ENCODE data around the gene GPR160. TPM values are rescaled to one million over a fixed set of nuclear protein-coding genes. Genes with fewer than 3 reads are reported as not detected.
"Not testable (repeated sequence)": the region's sequence is repeated elsewhere in the genome, so short reads cannot be mapped to it uniquely, and the experiment has no call there.

Gene GPR160
- total RNA-seq, 1 experiment from 2014 or later: 15.4 TPM

- Histone ChIP-seq H3K27me3 (ENCODE audit: control insufficient read depth, insufficient read depth, low read length) (no peaks in the 10 kb centered on the region), H3K4me3 (ENCODE audit: insufficient read depth, low read depth, low read length) (no peak overlapping the region), H3K36me3 (replicated peaks; ENCODE audit: control insufficient read depth, insufficient read depth, low read length) (peaks cover 5% of the 10 kb centered on the region)
- DNase-seq: no peak
Observed at GRCh38 chr3:170096342-170096741, 58.5 kb downstream of the GPR160 start.

- no peak overlapping the region for H3K4me3 ChIP-seq (ENCODE audit: insufficient read depth, low read depth, low read length)
- peaks cover 10% of the 10 kb centered on the region for H3K36me3 ChIP-seq (replicated peaks; ENCODE audit: control insufficient read depth, insufficient read depth, low read length)
- DNase-seq: no peak
- no peaks in the 10 kb centered on the region for H3K27me3 ChIP-seq (ENCODE audit: control insufficient read depth, insufficient read depth, low read length)
Observed at GRCh38 chr3:170098753-170099152, 61.0 kb downstream of the GPR160 start.

- Histone ChIP-seq H3K36me3 (replicated peaks; ENCODE audit: control insufficient read depth, insufficient read depth, low read length) (peaks cover 8% of the 10 kb centered on the region), H3K27me3 (ENCODE audit: control insufficient read depth, insufficient read depth, low read length) (no peaks in the 10 kb centered on the region), H3K4me3 (ENCODE audit: insufficient read depth, low read depth, low read length) (no peak overlapping the region)
- DNase-seq: no peak
Observed at GRCh38 chr3:170100944-170101343, 63.1 kb downstream of the GPR160 start.

DNA sequence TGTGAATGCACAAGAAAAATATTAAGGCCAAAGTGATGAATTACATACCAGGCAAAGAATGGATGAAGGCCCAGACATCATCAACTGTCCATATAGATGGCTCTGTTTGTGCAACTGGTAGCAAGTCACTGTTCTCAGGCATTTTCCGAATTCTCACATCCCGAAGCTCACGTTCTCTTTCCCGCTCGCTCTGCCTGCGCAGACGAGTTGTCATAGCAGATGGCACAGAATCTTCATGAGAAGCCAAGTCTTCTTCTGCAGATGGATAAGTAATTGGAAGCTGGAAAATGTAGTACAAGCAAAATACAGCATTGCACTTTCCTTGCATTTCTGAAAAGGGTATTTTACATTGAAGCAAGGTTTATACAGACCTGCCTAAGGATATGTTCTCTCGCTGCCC, 64.6 kb downstream of the GPR160 start:
- no peak for DNase-seq
- no peaks in the 10 kb centered on the region for H3K27me3 ChIP-seq (ENCODE audit: control insufficient read depth, insufficient read depth, low read length)
- H3K36me3 ChIP-seq (replicated peaks; ENCODE audit: control insufficient read depth, insufficient read depth, low read length): peaks cover 5% of the 10 kb centered on the region
- no peak overlapping the region for H3K4me3 ChIP-seq (ENCODE audit: insufficient read depth, low read depth, low read length)

DNA sequence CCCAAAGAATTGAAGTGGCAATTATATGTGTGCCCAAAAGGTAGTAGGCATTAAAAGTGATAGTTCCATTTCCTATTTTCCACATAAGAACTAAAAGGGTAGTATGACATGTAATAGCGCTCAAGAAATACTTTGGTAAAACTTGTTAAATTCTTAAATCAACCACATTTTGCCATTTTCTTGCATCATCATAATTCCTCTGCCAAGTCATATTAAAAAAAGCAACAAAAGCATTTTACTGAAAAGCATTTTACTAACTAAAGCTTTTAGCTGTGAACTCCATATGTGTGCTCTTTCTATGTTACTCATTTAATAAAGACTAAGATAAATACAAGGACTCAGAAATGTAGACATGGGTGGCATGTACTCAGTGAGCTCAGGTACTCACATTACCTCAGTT, 70.1 kb downstream of the GPR160 start:
- DNase-seq: no peak
- Histone ChIP-seq H3K27me3 (ENCODE audit: control insufficient read depth, insufficient read depth, low read length) (no peaks in the 10 kb centered on the region), H3K4me3 (ENCODE audit: insufficient read depth, low read depth, low read length) (no peak overlapping the region), H3K36me3 (replicated peaks; ENCODE audit: control insufficient read depth, insufficient read depth, low read length) (no peaks in the 10 kb centered on the region; the same call in none of the 2 replicates)

DNA sequence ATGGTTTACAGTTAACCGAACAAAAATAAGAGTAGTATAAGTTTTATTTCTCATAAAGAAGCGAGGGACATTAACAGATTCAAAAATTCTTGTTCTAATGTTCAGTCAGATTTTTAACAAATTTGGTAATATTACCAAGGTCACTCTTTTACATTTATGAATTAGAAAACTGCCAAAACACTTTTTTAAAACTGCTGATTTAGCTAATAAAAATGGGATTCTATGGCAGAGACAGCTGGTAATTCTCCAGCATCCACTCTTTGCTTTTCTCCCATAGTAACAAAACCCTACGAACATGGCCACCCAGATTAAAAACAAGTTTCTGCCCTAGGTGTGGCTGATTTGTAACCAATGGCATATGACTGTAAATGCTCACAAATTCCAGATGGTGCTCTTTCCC, 71.2 kb downstream of the GPR160 start:
- H3K36me3 ChIP-seq (replicated peaks; ENCODE audit: control insufficient read depth, insufficient read depth, low read length): no peaks in the 10 kb centered on the region; the same call in none of the 2 replicates

DNA sequence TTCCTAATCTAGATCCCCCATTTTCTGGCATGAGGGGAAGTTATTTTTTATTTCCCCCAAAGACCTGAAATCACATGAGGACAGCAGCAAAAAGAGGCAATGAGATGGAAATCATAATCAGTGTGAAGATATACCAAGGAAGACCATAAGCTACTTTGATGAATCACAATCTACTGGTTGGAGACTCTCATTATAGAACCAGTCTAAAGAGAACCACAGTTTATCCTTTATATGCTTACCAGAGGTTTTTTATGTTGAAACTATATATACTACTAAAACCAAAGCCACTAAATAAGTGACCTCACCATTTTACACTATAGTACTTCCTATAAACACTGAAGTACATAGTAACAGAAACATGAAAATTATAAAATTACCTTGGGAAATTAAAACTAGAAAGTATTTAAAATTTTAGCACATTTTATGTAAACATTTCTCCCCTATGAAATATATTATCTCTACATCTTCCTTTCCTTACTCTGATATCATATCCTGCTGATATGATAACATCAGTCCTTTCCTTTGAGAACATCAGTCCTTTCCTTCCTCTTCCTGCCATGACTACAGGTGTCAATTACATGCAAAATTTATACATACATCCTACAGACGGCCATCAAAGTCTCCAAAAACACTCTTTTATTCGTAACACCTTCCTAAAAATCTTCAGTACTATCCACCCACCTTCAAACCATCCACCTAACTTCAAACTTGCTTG, 71.9 kb downstream of the GPR160 start:
- Histone ChIP-seq H3K4me3 (ENCODE audit: insufficient read depth, low read depth, low read length) (no peak overlapping the region), H3K27me3 (ENCODE audit: control insufficient read depth, insufficient read depth, low read length) (no peaks in the 10 kb centered on the region), H3K36me3 (replicated peaks; ENCODE audit: control insufficient read depth, insufficient read depth, low read length) (no peaks in the 10 kb centered on the region; the same call in 1 of the 2 replicates)
- DNase-seq: no peak

More for the DNA sequence above, 71.2 kb downstream of the GPR160 start:
- no peak for DNase-seq
- Histone ChIP-seq H3K27me3 (ENCODE audit: control insufficient read depth, insufficient read depth, low read length) (no peaks in the 10 kb centered on the region), H3K4me3 (ENCODE audit: insufficient read depth, low read depth, low read length) (no peak overlapping the region)

DNA sequence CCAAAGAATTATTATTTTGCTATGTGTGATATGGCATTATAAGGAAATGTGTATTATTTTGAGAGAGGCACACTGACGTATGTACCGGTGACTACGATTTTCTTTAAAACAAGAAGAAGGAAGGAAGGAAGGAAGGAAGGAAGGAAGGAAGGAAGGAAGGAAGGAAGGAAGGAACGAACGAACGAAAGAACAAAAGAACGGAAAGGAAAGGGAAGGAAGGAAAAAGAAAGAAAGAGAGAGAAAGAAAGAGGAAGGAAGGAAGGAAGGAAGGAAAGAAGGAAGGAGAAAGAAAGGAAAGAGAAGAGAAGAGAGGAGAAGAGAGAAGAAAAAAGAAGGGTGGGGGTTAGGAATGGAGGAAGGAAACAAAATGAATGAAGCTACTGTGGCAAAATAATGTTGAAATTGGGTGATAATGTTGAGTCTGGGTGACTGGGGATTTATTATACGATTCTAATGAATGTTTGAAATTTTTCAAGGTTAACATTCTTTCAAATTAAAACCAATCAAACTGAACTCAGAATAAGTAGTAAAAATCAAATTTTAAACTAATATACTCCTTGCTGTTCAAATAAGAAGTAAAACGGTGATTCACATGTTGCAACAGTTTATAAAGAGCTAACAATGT, 73.5 kb downstream of the GPR160 start:
- Histone ChIP-seq H3K27me3 (ENCODE audit: control insufficient read depth, insufficient read depth, low read length) (no peaks in the 10 kb centered on the region), H3K36me3 (replicated peaks; ENCODE audit: control insufficient read depth, insufficient read depth, low read length) (no peaks in the 10 kb centered on the region; the same call in 1 of the 2 replicates), H3K4me3 (ENCODE audit: insufficient read depth, low read depth, low read length) (no peak overlapping the region)
- no peak for DNase-seq

DNA sequence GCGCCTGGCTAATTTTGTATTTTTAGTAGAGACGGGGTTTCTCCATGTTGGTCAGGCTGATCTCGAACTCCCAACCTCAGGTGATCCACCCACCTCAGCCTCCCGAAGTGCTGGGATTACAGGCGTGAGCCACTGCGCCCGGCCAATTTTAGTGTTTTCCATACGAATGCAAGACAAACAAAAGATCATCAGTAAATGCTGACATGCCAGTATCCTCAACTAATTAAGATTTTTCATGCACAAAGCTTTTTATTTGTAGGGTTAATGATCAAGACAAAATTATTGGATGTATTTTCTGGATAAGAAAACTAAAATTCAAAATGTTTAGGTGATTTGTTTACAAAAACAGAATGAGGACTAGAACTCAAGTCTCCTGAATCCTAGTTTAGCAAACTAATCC, 76.4 kb downstream of the GPR160 start:
- H3K27me3 ChIP-seq (ENCODE audit: control insufficient read depth, insufficient read depth, low read length); H3K36me3 ChIP-seq (replicated peaks; ENCODE audit: control insufficient read depth, insufficient read depth, low read length); DNase-seq; H3K4me3 ChIP-seq (ENCODE audit: insufficient read depth, low read depth, low read length): not testable (repeated sequence)

- Histone ChIP-seq H3K4me3 (ENCODE audit: insufficient read depth, low read depth, low read length) (no peak overlapping the region), H3K27me3 (ENCODE audit: control insufficient read depth, insufficient read depth, low read length) (no peaks in the 10 kb centered on the region), H3K36me3 (replicated peaks; ENCODE audit: control insufficient read depth, insufficient read depth, low read length) (peaks cover 2% of the 10 kb centered on the region)
- DNase-seq: peak; percentile 6
Observed at GRCh38 chr3:170117134-170117533, 79.3 kb downstream of the GPR160 start.

GRCh38 chr3:170128259-170128976, 90.6 kb downstream of the GPR160 start:
- Histone ChIP-seq H3K36me3 (replicated peaks; ENCODE audit: control insufficient read depth, insufficient read depth, low read length) (peaks cover 9% of the 10 kb centered on the region), H3K4me3 (ENCODE audit: insufficient read depth, low read depth, low read length) (no peak overlapping the region), H3K27me3 (ENCODE audit: control insufficient read depth, insufficient read depth, low read length) (no peaks in the 10 kb centered on the region)
- no peak for DNase-seq

DNA sequence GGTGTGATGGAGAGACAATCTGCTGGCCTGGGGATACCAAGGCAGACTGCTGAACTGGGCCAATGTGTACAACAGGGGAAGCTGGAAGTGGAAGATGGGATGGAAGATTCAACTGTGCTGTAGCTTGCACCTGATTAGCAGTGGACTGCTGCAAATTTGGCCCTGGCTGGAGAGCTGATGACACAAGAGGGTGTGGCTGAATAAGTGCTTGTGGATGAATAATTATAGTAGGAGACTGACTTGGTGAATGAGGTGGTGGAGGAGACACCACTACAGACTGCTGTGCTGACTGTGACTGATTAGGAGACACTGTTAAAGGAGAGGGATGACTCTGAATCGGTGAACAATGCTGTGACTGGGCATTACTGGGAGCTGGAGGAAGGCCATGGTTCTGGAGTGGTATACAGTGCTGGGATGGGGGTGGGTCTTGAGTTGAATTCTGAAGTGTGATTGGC, 91.2 kb downstream of the GPR160 start:
- Histone ChIP-seq H3K27me3 (ENCODE audit: control insufficient read depth, insufficient read depth, low read length) (no peaks in the 10 kb centered on the region), H3K36me3 (replicated peaks; ENCODE audit: control insufficient read depth, insufficient read depth, low read length) (peaks cover 9% of the 10 kb centered on the region), H3K4me3 (ENCODE audit: insufficient read depth, low read depth, low read length) (no peak overlapping the region)
- no peak for DNase-seq

DNA sequence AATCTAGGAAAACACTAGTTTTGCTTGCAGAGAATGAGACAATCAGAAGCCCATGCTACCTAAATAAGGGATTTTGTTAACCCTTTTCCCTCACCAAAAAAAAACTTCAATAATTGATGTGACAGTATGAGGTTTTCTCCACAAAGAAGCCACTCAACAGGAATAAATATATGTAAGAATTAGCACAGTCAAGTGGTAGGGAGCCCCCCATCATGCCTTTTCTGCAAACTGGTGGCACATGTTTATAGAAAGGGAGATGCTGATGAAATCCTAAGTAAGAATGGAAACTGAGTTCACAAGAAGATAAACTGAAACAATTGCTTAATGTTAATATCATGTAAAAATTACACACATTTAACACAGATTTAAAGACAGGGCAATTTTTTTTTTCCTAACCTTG, 92.7 kb downstream of the GPR160 start:
- no peak for DNase-seq
- Histone ChIP-seq H3K27me3 (ENCODE audit: control insufficient read depth, insufficient read depth, low read length) (no peaks in the 10 kb centered on the region), H3K36me3 (replicated peaks; ENCODE audit: control insufficient read depth, insufficient read depth, low read length) (peaks cover 9% of the 10 kb centered on the region), H3K4me3 (ENCODE audit: insufficient read depth, low read depth, low read length) (no peak overlapping the region)

- Histone ChIP-seq H3K4me3 (ENCODE audit: insufficient read depth, low read depth, low read length) (no peak overlapping the region), H3K27me3 (ENCODE audit: control insufficient read depth, insufficient read depth, low read length) (no peaks in the 10 kb centered on the region), H3K36me3 (replicated peaks; ENCODE audit: control insufficient read depth, insufficient read depth, low read length) (peaks cover 9% of the 10 kb centered on the region)
- no peak for DNase-seq
Observed at GRCh38 chr3:170132335-170132734, 94.5 kb downstream of the GPR160 start.

Measured in H7 (cell line).